NCI-H1417 (cell line): ENCODE results near the gene MPP1.
"Not testable (repeated sequence)": the region's sequence is repeated elsewhere in the genome, so short reads cannot be mapped to it uniquely, and the experiment has no call there.

ENCODE experiments used
- DNase-seq, 3 experiments: peaks; one replicate each; lab custom pipeline; 2025; lab: John Stamatoyannopoulos, UW

Gene MPP1

GRCh38 chrX:154804957-154805695, at the start of gene MPP1:
TSS of gene MPP1 (minus strand) at chrX:154805485. CDS start at chrX:154805373, 112 bp downstream.
- DNase-seq, result peak; percentile 79 to 91 (median 84)

GRCh38 chrX:154850957-154851611, 45.8 kb upstream of the MPP1 start:
- no peak for DNase-seq

GRCh38 chrX:154840856-154841255, 35.6 kb upstream of the MPP1 start:
- peak; percentile 1 to 75 (median 66) for DNase-seq

- no peak for DNase-seq
Measured at GRCh38 chrX:154836163-154836562, 30.9 kb upstream of the MPP1 start.

GRCh38 chrX:154834562-154834961, 29.3 kb upstream of the MPP1 start, which contains the start of gene SMIM9:
TSS of gene SMIM9 (minus strand) at chrX:154834662. CDS start at chrX:154830856, 3,806 bp downstream.
- DNase-seq, result no peak

- no peak for DNase-seq
Measured at GRCh38 chrX:154833746-154834274, 28.5 kb upstream of the MPP1 start.

GRCh38 chrX:154829926-154830442, 24.7 kb upstream of the MPP1 start:
- DNase-seq, result no peak

- no peak for DNase-seq
Measured at GRCh38 chrX:154829134-154829533, 23.8 kb upstream of the MPP1 start.

GRCh38 chrX:154828016-154828408, 22.7 kb upstream of the MPP1 start:
- no peak for DNase-seq

GRCh38 chrX:154827194-154828015, 22.1 kb upstream of the MPP1 start:
- no peak for DNase-seq

- DNase-seq, result not testable (repeated sequence)
Measured at GRCh38 chrX:154825586-154825985, 20.3 kb upstream of the MPP1 start.

GRCh38 chrX:154824638-154825037, 19.4 kb upstream of the MPP1 start:
- DNase-seq, result no peak

GRCh38 chrX:154822029-154822428, 16.7 kb upstream of the MPP1 start:
- DNase-seq, result no peak

- DNase-seq, result no peak
Measured at GRCh38 chrX:154821523-154821922, 16.2 kb upstream of the MPP1 start.

GRCh38 chrX:154819771-154820341, 14.6 kb upstream of the MPP1 start:
- no peak for DNase-seq

- DNase-seq, result no peak
Measured at GRCh38 chrX:154818916-154819770, 13.9 kb upstream of the MPP1 start.

GRCh38 chrX:154817048-154817618, 11.8 kb upstream of the MPP1 start:
- DNase-seq, result not testable (repeated sequence)

- not testable (repeated sequence) for DNase-seq
Measured at GRCh38 chrX:154816326-154816898, 11.1 kb upstream of the MPP1 start.

GRCh38 chrX:154815274-154815818, 10.1 kb upstream of the MPP1 start:
- no peak for DNase-seq

- no peak for DNase-seq
Measured at GRCh38 chrX:154813801-154814200, 8.5 kb upstream of the MPP1 start.
